HEK293 (cell line): Measurements from ENCODE around the gene COL7A1.

ENCODE experiments used
- CTCF ChIA-PET: fragments of 350-600 bp; formaldehyde crosslinking; extraction: SDS; loops from one replicate; lab custom pipeline; 2021; ENCODE audit warnings: antibody characterized with exemption; lab: Yijun Ruan, JAX
- POLR2A ChIA-PET: fragments of 300-600 bp; formaldehyde crosslinking; extraction: SDS; loops from one replicate; lab custom pipeline; 2020; ENCODE audit warnings: antibody characterized with exemption, inconsistent platforms; lab: Yijun Ruan, JAX
- H3K27ac ChIP-seq: fragments of 200-500 bp; sonication (Bioruptor generic); 2 replicates; pipeline ENCODE4 v1.5.1; 2014; ENCODE audit warnings: low read depth, low read length, control low read depth, inconsistent platforms; ENCODE audit errors: extremely low read depth
- H3K36me3 ChIP-seq, 2 experiments: fragments of 200-500 bp in 1 of 2; sonication (Bioruptor generic) in 1 of 2; 1 replicate in 1 of 2; 2 replicates in 1 of 2; pipeline ENCODE4 v1.5.1; 2014 to 2017; ENCODE audit warnings: inconsistent platforms in 2 of 2, low read length in 2 of 2; ENCODE audit not compliant: control insufficient read depth in 2 of 2, insufficient read depth in 1 of 2
- H3K4me1 ChIP-seq: fragments of 200-500 bp; sonication (Bioruptor generic); 2 replicates; pipeline ENCODE4 v1.5.1; 2014; ENCODE audit warnings: mild to moderate bottlenecking, low read length, inconsistent platforms; ENCODE audit not compliant: control insufficient read depth, insufficient read depth
- H3K4me3 ChIP-seq: 2 replicates; pipeline ENCODE4 v1.5.1; 2011; ENCODE audit warnings: low read depth, mild to moderate bottlenecking, control low read depth, low read length, moderate library complexity
- H3K9me3 ChIP-seq: fragments of 200-500 bp; sonication (Bioruptor generic); 2 replicates; pipeline ENCODE4 v1.5.1; 2014; ENCODE audit warnings: low read depth, low read length, inconsistent platforms; ENCODE audit not compliant: control insufficient read depth, insufficient read depth
- BCL11A ChIP-seq: fragments of 450-650 bp; formaldehyde crosslinking; IDR thresholded peaks from 2 replicates; pipeline ENCODE4 v1.5.1; 2016; ENCODE audit warnings: low read depth, missing biosample characterization, missing genetic modification characterization
- KLF1 ChIP-seq: fragments of 450-650 bp; formaldehyde crosslinking; IDR thresholded peaks from 2 replicates; pipeline ENCODE4 v1.5.1; 2016; ENCODE audit warnings: missing biosample characterization, missing genetic modification characterization
- PRDM2 ChIP-seq: fragments of 450-650 bp; formaldehyde crosslinking; IDR thresholded peaks from 2 replicates; pipeline ENCODE4 v1.5.1; 2016; ENCODE audit warnings: missing biosample characterization, missing genetic modification characterization, borderline replicate concordance
- PRDM4 ChIP-seq: fragments of 450-650 bp; formaldehyde crosslinking; IDR thresholded peaks from 2 replicates; pipeline ENCODE4 v1.5.1; 2017; ENCODE audit warnings: missing biosample characterization, missing genetic modification characterization
- SCRT1 ChIP-seq: fragments of 450-650 bp; formaldehyde crosslinking; IDR thresholded peaks from 2 replicates; pipeline ENCODE4 v1.5.1; 2016; ENCODE audit warnings: missing biosample characterization, missing genetic modification characterization, borderline replicate concordance
- WT1 ChIP-seq: fragments of 450-650 bp; formaldehyde crosslinking; IDR thresholded peaks from 2 replicates; pipeline ENCODE4 v1.5.1; 2016; ENCODE audit warnings: missing biosample characterization, missing genetic modification characterization
- ZFP69B ChIP-seq: fragments of 450-650 bp; formaldehyde crosslinking; IDR thresholded peaks from 2 replicates; pipeline ENCODE4 v1.5.1; 2016; ENCODE audit warnings: missing biosample characterization, missing genetic modification characterization
- ZIC2 ChIP-seq: fragments of 450-650 bp; formaldehyde crosslinking; IDR thresholded peaks from 2 replicates; pipeline ENCODE4 v1.5.1; 2016; ENCODE audit warnings: missing biosample characterization, missing genetic modification characterization
- ZNF155 ChIP-seq: fragments of 450-650 bp; formaldehyde crosslinking; IDR thresholded peaks from 2 replicates; pipeline ENCODE4 v1.5.1; 2016; ENCODE audit warnings: missing biosample characterization, missing genetic modification characterization
- ZNF510 ChIP-seq: fragments of 450-650 bp; formaldehyde crosslinking; IDR thresholded peaks from 2 replicates; pipeline ENCODE4 v1.5.1; 2018; ENCODE audit warnings: mild to moderate bottlenecking, missing genetic modification characterization, missing biosample characterization; ENCODE audit not compliant: insufficient replicate concordance
- ZNF580 ChIP-seq: fragments of 450-650 bp; formaldehyde crosslinking; IDR thresholded peaks from 2 replicates; pipeline ENCODE4 v1.5.1; 2016; ENCODE audit warnings: missing biosample characterization, missing genetic modification characterization
- ZNF654 ChIP-seq: fragments of 450-650 bp; formaldehyde crosslinking; IDR thresholded peaks from 2 replicates; pipeline ENCODE4 v1.5.1; 2016; ENCODE audit warnings: low read depth, missing biosample characterization, missing genetic modification characterization
- ZSCAN16 ChIP-seq: fragments of 450-650 bp; formaldehyde crosslinking; IDR thresholded peaks from 2 replicates; pipeline ENCODE4 v1.5.1; 2016; ENCODE audit warnings: missing biosample characterization, missing genetic modification characterization
- ZSCAN23 ChIP-seq: fragments of 450-650 bp; formaldehyde crosslinking; IDR thresholded peaks from 2 replicates; pipeline ENCODE4 v1.5.1; 2016; ENCODE audit warnings: missing biosample characterization, missing genetic modification characterization
- TF ChIP-seq, protein P1 (sequence below): fragments of 450-650 bp; formaldehyde crosslinking; IDR thresholded peaks from 2 replicates; pipeline ENCODE4 v1.5.1; 2017; ENCODE audit warnings: missing biosample characterization, missing genetic modification characterization
- TF ChIP-seq, protein P2 (sequence below): fragments of 450-650 bp; formaldehyde crosslinking; conservative IDR thresholded peaks from 2 replicates; pipeline ENCODE4 v1.5.1; 2016; ENCODE audit warnings: low read depth, missing biosample characterization, missing genetic modification characterization
- TF ChIP-seq, protein P3 (sequence below): fragments of 450-650 bp; formaldehyde crosslinking; IDR thresholded peaks from 2 replicates; pipeline ENCODE4 v1.5.1; 2016; ENCODE audit warnings: missing biosample characterization, missing genetic modification characterization, borderline replicate concordance

Gene COL7A1

GRCh38 chr3:48595526-48596121 is 495 bp upstream of the COL7A1 start (continued):
- TF ChIP-seq PRDM2 (no peak), ZIC2 (tag by site-specific recombination) (peak; percentile 78)

DNA sequence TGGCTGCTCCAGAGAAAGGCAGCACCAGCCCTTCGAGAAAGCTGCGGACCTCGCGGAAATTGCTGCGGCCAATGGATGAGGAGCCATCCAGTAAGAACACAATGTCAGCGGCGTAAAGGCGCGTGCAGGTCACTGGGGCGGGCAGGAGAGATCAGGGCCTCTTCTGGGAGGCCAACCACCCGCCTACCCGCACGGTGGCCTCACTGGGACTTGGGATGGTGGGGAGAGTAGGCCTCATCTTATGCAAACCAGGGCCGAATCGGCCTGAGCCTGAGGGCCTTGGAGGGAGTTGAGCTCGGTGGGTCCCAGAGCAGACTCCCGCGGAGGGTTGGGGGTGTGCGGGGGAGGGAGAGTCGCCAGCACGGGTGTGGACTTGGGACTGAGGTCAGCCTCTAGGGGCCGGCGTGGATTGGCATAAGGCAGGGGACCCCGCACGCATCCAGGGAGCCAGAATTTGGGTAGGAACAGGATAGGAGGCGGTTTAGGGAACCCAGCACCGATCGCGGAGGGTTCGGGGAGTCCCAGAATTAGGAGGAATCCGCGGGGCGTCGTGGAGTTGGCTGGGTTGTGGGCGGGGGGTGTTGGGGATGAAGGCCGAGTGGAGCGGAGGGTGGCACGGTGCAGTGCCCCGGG is 596 bp downstream of the COL7A1 start:
- H3K4me1 ChIP-seq = no peaks in the 10 kb centered on the region; the same call in 1 of the 2 replicates
- peak overlapping the region; percentile 32 for H3K4me3 ChIP-seq
- TF ChIP-seq ZNF510 (tag by site-specific recombination) (no peak), BCL11A (no peak), ZNF580 (tag by site-specific recombination) (no peak), ZSCAN16 (no peak), ZSCAN23 (no peak), ZNF155 (tag by site-specific recombination) (no peak), PRDM4 (tag by site-specific recombination) (no peak), KLF1 (tag by site-specific recombination) (no peak), SCRT1 (no peak), ZFP69B (no peak), WT1 (tag by site-specific recombination) (no peak), ZNF654 (tag by site-specific recombination) (no peak)
- TF ChIP-seq, protein P1, sequence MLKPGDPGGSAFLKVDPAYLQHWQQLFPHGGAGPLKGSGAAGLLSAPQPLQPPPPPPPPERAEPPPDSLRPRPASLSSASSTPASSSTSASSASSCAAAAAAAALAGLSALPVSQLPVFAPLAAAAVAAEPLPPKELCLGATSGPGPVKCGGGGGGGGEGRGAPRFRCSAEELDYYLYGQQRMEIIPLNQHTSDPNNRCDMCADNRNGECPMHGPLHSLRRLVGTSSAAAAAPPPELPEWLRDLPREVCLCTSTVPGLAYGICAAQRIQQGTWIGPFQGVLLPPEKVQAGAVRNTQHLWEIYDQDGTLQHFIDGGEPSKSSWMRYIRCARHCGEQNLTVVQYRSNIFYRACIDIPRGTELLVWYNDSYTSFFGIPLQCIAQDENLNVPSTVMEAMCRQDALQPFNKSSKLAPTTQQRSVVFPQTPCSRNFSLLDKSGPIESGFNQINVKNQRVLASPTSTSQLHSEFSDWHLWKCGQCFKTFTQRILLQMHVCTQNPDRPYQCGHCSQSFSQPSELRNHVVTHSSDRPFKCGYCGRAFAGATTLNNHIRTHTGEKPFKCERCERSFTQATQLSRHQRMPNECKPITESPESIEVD = no peak
- TF ChIP-seq, protein P2, sequence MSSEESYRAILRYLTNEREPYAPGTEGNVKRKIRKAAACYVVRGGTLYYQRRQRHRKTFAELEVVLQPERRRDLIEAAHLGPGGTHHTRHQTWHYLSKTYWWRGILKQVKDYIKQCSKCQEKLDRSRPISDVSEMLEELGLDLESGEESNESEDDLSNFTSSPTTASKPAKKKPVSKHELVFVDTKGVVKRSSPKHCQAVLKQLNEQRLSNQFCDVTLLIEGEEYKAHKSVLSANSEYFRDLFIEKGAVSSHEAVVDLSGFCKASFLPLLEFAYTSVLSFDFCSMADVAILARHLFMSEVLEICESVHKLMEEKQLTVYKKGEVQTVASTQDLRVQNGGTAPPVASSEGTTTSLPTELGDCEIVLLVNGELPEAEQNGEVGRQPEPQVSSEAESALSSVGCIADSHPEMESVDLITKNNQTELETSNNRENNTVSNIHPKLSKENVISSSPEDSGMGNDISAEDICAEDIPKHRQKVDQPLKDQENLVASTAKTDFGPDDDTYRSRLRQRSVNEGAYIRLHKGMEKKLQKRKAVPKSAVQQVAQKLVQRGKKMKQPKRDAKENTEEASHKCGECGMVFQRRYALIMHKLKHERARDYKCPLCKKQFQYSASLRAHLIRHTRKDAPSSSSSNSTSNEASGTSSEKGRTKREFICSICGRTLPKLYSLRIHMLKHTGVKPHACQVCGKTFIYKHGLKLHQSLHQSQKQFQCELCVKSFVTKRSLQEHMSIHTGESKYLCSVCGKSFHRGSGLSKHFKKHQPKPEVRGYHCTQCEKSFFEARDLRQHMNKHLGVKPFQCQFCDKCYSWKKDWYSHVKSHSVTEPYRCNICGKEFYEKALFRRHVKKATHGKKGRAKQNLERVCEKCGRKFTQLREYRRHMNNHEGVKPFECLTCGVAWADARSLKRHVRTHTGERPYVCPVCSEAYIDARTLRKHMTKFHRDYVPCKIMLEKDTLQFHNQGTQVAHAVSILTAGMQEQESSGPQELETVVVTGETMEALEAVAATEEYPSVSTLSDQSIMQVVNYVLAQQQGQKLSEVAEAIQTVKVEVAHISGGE (tag by site-specific recombination) = no peak
- TF ChIP-seq, protein P3, sequence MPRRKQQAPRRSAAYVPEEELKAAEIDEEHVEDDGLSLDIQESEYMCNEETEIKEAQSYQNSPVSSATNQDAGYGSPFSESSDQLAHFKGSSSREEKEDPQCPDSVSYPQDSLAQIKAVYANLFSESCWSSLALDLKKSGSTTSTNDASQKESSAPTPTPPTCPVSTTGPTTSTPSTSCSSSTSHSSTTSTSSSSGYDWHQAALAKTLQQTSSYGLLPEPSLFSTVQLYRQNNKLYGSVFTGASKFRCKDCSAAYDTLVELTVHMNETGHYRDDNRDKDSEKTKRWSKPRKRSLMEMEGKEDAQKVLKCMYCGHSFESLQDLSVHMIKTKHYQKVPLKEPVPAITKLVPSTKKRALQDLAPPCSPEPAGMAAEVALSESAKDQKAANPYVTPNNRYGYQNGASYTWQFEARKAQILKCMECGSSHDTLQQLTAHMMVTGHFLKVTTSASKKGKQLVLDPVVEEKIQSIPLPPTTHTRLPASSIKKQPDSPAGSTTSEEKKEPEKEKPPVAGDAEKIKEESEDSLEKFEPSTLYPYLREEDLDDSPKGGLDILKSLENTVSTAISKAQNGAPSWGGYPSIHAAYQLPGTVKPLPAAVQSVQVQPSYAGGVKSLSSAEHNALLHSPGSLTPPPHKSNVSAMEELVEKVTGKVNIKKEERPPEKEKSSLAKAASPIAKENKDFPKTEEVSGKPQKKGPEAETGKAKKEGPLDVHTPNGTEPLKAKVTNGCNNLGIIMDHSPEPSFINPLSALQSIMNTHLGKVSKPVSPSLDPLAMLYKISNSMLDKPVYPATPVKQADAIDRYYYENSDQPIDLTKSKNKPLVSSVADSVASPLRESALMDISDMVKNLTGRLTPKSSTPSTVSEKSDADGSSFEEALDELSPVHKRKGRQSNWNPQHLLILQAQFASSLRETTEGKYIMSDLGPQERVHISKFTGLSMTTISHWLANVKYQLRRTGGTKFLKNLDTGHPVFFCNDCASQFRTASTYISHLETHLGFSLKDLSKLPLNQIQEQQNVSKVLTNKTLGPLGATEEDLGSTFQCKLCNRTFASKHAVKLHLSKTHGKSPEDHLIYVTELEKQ (tag by site-specific recombination) = no peak
- H3K36me3 ChIP-seq = peaks cover 0 to 28% of the 10 kb centered on the region in 2 experiments; a peak in 1 of 3 replicates
- ChIA-PET POLR2A (no interaction called here), CTCF (no interaction called here)
- H3K27ac ChIP-seq = no peak overlapping the region
- H3K9me3 ChIP-seq = no peaks in the 10 kb centered on the region
